Gastroesophageal sphincter (tissue), 3 donors: ENCODE data around the gene CES3.

Experiments used
- CTCF ChIP-seq, 4 experiments: fragments of 200-600 bp in 2 of 4; fragments of 450-650 bp in 2 of 4; sonication (generic) in 1 of 4; IDR thresholded peaks; one replicate each; pipeline ENCODE4 v1.5.1; 2017 to 2019; ENCODE audit warnings: antibody characterized with exemption in 4 of 4, mild to moderate bottlenecking in 2 of 4, moderate library complexity in 2 of 4
- EP300 ChIP-seq: sonication (generic); formaldehyde crosslinking; IDR thresholded peaks from one replicate; pipeline ENCODE4 v1.6.1; 2017; ENCODE audit warnings: antibody characterized with exemption, mild to moderate bottlenecking
- POLR2A ChIP-seq, 2 donors: fragments of 450-650 bp; IDR thresholded peaks; one replicate each; pipeline ENCODE4 v1.6.1; 2017; ENCODE audit warnings: antibody characterized with exemption in 2 of 2, mild to moderate bottlenecking in 2 of 2, moderate library complexity in 1 of 2

- no peak for TF ChIP-seq CTCF (IDR thresholded peaks at IDR 0.05)
- no peak for TF ChIP-seq EP300
- no peak for TF ChIP-seq POLR2A (IDR thresholded peaks at IDR 0.05)
Observed at GRCh38 chr16:66923247-66923731, 37.8 kb upstream of the CES3 start.
